GM23248 (cell line): ENCODE results near the gene SIRT7. TPM values are rescaled to one million over a fixed set of nuclear protein-coding genes. Genes with fewer than 3 reads are reported as not detected.
"Not testable (repeated sequence)": the region's sequence is repeated elsewhere in the genome, so short reads cannot be mapped to it uniquely, and the experiment has no call there.

Experiments
- DNase-seq: peaks from one replicate; pipeline ENCODE4 v3.0.0-alpha.2; 2015
- H2AFZ ChIP-seq: fragments of 200-600 bp; sonication (generic); 2 replicates; pipeline ENCODE4 v1.6.1; 2016; ENCODE audit warnings: antibody characterized with exemption
- H3F3A ChIP-seq: fragments of 200-600 bp; sonication (generic); 2 replicates; pipeline ENCODE4 v1.6.1; 2016; ENCODE audit warnings: mild to moderate bottlenecking, antibody characterized with exemption, mixed run types; ENCODE audit not compliant: insufficient read depth
- H3K27ac ChIP-seq: fragments of 200-600 bp; sonication (generic); 2 replicates; pipeline ENCODE4 v1.5.1; 2016; ENCODE audit warnings: mild to moderate bottlenecking
- H3K27me3 ChIP-seq: fragments of 200-600 bp; sonication (generic); replicated peaks from 2 replicates; pipeline ENCODE4 v1.6.1; 2016; ENCODE audit warnings: mild to moderate bottlenecking; ENCODE audit not compliant: insufficient read depth
- H3K36me3 ChIP-seq: fragments of 200-600 bp; sonication (generic); 2 replicates; pipeline ENCODE4 v1.6.1; 2016; ENCODE audit warnings: low read depth, mild to moderate bottlenecking
- H3K4me1 ChIP-seq: fragments of 200-600 bp; sonication (generic); 2 replicates; pipeline ENCODE4 v1.6.1; 2016; ENCODE audit warnings: mild to moderate bottlenecking; ENCODE audit not compliant: insufficient read depth
- H3K4me2 ChIP-seq: fragments of 200-600 bp; sonication (generic); one replicate; pipeline ENCODE4 v1.6.1; 2016; ENCODE audit warnings: mild to moderate bottlenecking; ENCODE audit not compliant: unreplicated experiment
- H3K4me3 ChIP-seq: fragments of 200-600 bp; sonication (generic); 2 replicates; pipeline ENCODE4 v1.5.1; 2016; ENCODE audit warnings: mild to moderate bottlenecking
- H3K79me2 ChIP-seq: fragments of 200-600 bp; sonication (generic); 2 replicates; pipeline ENCODE4 v1.6.1; 2016; ENCODE audit warnings: mild to moderate bottlenecking; ENCODE audit not compliant: insufficient read depth
- H3K9ac ChIP-seq: fragments of 200-600 bp; sonication (generic); 2 replicates; pipeline ENCODE4 v1.6.1; 2016; ENCODE audit warnings: mild to moderate bottlenecking
- H3K9me2 ChIP-seq: fragments of 200-600 bp; sonication (generic); 2 replicates; pipeline ENCODE4 v1.6.1; 2016; ENCODE audit warnings: mixed run types, mild to moderate bottlenecking, moderate library complexity; ENCODE audit not compliant: insufficient read depth
- H3K9me3 ChIP-seq: fragments of 200-600 bp; sonication (generic); one replicate; pipeline ENCODE4 v1.6.1; 2017; ENCODE audit warnings: low read depth
- H4K20me1 ChIP-seq: fragments of 200-600 bp; sonication (generic); 2 replicates; pipeline ENCODE4 v1.6.0; 2016; ENCODE audit not compliant: insufficient read depth
- EZH2 ChIP-seq: fragments of 200-600 bp; sonication (generic); IDR thresholded peaks from 2 replicates; pipeline ENCODE4 v1.6.1; 2018; ENCODE audit warnings: antibody characterized with exemption, mild to moderate bottlenecking; ENCODE audit not compliant: insufficient read depth, poor library complexity, severe bottlenecking
- EZH2phosphoT487 ChIP-seq: fragments of 200-600 bp; sonication (generic); IDR thresholded peaks from 2 replicates; pipeline ENCODE4 v1.6.1; 2018; ENCODE audit warnings: antibody characterized with exemption, moderate library complexity, mild to moderate bottlenecking, low read depth; ENCODE audit not compliant: insufficient read depth
- WGBS, 2 experiments: methylation state at CpG; one replicate each; pipeline ENCODE4 v1.1.6; 2015 to 2017; ENCODE audit warnings: low lambda C conversion rate in 2 of 2, low coverage in 1 of 2; ENCODE audit errors: missing lambda C conversion rate in 2 of 2; 5-methylcytosine and 5-hydroxymethylcytosine counted together
- in situ Hi-C: fragments of 300-500 bp; cut with MboI; formaldehyde crosslinking; loops from 2 replicates; pipeline ENCODE4 v1.15.0; 2020
- polyA plus RNA-seq: library from polyadenylated mRNA; unstranded; fragments of >200 nt; fragmentation: Nextera tagmentation; extraction: Ambion mirVana; gene quantifications from 2 replicates; pipeline ENCODE4 v1.2.1, GENCODE V29; 2016
- total RNA-seq: library from RNA; depleted of rRNA; stranded (reverse); fragments of >200 nt; shearing (Covaris generic); gene quantifications from 2 replicates; pipeline ENCODE4 v1.2.3, GENCODE V29; 2014

Gene SIRT7
- total and polyA plus RNA-seq, 2 experiments from 2014 or later: 11.4 to 13.1 TPM

DNA sequence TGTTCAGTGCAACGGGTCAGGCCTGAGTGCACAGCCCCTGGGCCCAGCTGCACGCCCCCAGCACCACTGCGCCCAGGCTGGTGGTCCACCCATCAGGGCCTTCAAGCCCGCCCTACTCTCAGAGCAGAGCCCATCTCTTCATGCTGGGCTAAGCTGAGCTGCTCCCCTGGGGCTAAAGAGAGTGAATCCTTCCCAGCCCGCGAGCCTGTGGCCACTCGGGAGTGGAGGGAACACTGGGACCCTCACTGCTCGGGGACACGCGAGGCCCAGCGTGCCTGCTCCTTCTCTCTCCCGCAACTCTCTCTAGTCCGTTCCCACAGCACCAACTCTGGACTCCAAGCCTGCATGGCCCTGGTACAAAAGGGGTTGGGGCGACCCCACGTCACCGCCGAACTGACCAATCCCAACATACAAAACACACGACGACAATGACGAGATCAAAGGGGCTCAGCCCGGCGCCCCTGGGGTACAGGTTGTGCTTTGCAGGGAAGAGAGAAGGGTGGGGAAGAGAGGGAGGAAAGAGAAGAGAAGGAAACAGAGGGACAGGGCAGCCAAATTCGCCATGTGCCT is 4.1 kb upstream of the SIRT7 start:
- H3K27ac ChIP-seq: no peak overlapping the region
- no peak for DNase-seq
- TF ChIP-seq EZH2phosphoT487 (no peak), EZH2 (no peak)
- H3K4me2 ChIP-seq: no peak overlapping the region
- 0 out of 2 replicates have a peak, but pooled peaks cover 8% of the 10 kb centered on the region for H3F3A ChIP-seq
- H3K27me3 ChIP-seq: no peaks in the 10 kb centered on the region
- no peak overlapping the region for H3K4me3 ChIP-seq
- no peak overlapping the region for H3K9ac ChIP-seq
- 90% methylated on average over 23 of the region's 23 CpGs for WGBS, 2 experiments
- H2AFZ ChIP-seq: no peak overlapping the region
- peaks cover 92% of the 10 kb centered on the region for H3K79me2 ChIP-seq
- peaks cover 18% of the 10 kb centered on the region; the same call in 1 of the 2 replicates for H3K4me1 ChIP-seq
- no peaks in the 10 kb centered on the region for H3K9me2 ChIP-seq
- H3K36me3 ChIP-seq: 0 out of 2 replicates have a peak, but pooled peaks cover 9% of the 10 kb centered on the region
- H3K9me3 ChIP-seq: no peaks in the 10 kb centered on the region
- in situ Hi-C loops: no loop called here
- H4K20me1 ChIP-seq: no peaks in the 10 kb centered on the region

DNA sequence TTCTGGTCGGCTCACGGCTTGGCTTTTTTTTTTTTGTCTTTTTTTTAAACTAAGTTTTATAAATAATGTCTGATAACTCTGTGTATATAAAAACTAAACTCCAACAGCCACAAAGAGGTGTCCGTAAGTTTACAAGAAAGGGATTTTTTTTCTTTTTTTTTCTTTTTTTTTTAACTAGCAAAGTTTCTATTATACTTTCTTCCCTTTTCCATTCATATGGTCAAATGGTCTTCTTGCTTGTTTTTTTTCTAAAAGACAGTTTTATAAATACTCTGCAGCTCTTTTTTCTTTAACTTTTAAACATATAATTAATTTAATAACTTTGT is 3.5 kb upstream of the SIRT7 start:
- TF ChIP-seq EZH2: no peak
- no peak for TF ChIP-seq EZH2phosphoT487
- Histone ChIP-seq H3K4me2 (no peak overlapping the region), H3K9ac (no peak overlapping the region), H2AFZ (no peak overlapping the region), H3F3A (0 out of 2 replicates have a peak, but pooled peaks cover 8% of the 10 kb centered on the region), H3K79me2 (peaks cover 92% of the 10 kb centered on the region), H3K27ac (no peak overlapping the region), H3K4me3 (no peak overlapping the region), H3K27me3 (no peaks in the 10 kb centered on the region), H3K9me2 (no peaks in the 10 kb centered on the region), H4K20me1 (no peaks in the 10 kb centered on the region), H3K4me1 (peaks cover 21% of the 10 kb centered on the region; the same call in 1 of the 2 replicates), H3K36me3 (0 out of 2 replicates have a peak, but pooled peaks cover 9% of the 10 kb centered on the region), H3K9me3 (no peaks in the 10 kb centered on the region)
- in situ Hi-C loops: no loop called here
- WGBS, 2 experiments: 96 to 100% methylated on average over 3 of the region's 3 CpGs
- no peak for DNase-seq

- Histone ChIP-seq H3F3A (peaks cover 3% of the 10 kb centered on the region; the same call in 1 of the 2 replicates), H3K79me2 (peaks cover 92% of the 10 kb centered on the region), H3K27me3 (no peaks in the 10 kb centered on the region), H3K9me3 (no peaks in the 10 kb centered on the region), H3K9ac (no peak overlapping the region), H3K4me1 (peaks cover 20% of the 10 kb centered on the region; the same call in 1 of the 2 replicates), H2AFZ (no peak overlapping the region), H3K4me2 (no peak overlapping the region), H3K36me3 (0 out of 2 replicates have a peak, but pooled peaks cover 9% of the 10 kb centered on the region), H3K9me2 (no peaks in the 10 kb centered on the region), H3K27ac (no peak overlapping the region), H3K4me3 (no peak overlapping the region), H4K20me1 (no peaks in the 10 kb centered on the region)
- 82% methylated on average over 33 of the region's 33 CpGs for WGBS, 2 experiments
- DNase-seq: no peak
- in situ Hi-C loops: no loop called here
- TF ChIP-seq EZH2phosphoT487 (no peak), EZH2 (no peak)
These were observed 2.9 kb upstream of the SIRT7 start for GRCh38 chr17:81920612-81921536.

DNA sequence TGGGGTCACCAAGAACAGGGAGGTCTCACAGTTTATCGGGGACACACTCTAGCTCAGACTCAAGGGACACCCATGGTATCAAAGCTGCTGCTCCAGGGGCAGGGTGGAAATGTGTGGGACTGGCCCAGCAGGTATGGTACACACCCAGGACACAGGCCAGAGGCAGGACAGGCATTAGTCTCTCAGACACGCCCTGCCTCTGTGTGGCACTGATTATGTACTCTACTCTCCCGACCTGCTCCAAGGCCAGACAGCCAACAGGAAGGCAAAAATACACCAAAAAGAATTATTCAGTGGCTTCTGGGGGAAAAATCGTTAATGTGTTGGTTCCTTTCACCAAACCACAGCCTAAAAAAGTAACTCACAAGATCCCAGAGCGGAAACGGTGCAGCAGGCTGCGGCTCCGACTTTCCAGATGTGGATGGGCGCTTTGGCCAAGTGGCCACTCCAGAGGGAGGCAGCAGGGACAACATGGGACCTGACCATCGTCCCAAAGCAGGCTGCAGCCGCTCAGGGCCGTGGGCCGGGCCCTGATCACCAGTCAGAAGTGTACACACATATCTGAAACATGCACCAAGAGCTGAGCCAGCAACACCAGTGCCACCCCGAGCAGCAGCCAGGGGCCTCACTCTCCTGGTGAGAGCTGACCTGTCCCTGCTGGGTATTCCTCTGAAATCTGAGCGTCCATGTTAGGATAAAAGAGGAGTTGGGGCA is 1.0 kb upstream of the SIRT7 start:
- no peak for TF ChIP-seq EZH2
- TF ChIP-seq EZH2phosphoT487: no peak
- no peak overlapping the region for H3K4me3 ChIP-seq
- in situ Hi-C loops: no loop called here
- 78 to 79% methylated on average over 14 to 15 of the region's 15 CpGs for WGBS, 2 experiments
- 0 out of 2 replicates have a peak, but pooled peaks cover 9% of the 10 kb centered on the region for H3K36me3 ChIP-seq
- H3K4me2 ChIP-seq: no peak overlapping the region
- no peak overlapping the region for H2AFZ ChIP-seq
- H3K27me3 ChIP-seq: no peaks in the 10 kb centered on the region
- no peaks in the 10 kb centered on the region; the same call in 1 of the 2 replicates for H3F3A ChIP-seq
- H3K4me1 ChIP-seq: peaks cover 14% of the 10 kb centered on the region; the same call in 1 of the 2 replicates
- DNase-seq: no peak
- H3K9me3 ChIP-seq: no peaks in the 10 kb centered on the region
- no peaks in the 10 kb centered on the region for H4K20me1 ChIP-seq
- no peak overlapping the region for H3K27ac ChIP-seq
- H3K9ac ChIP-seq: no peak overlapping the region
- H3K79me2 ChIP-seq: peaks cover 76% of the 10 kb centered on the region
- no peaks in the 10 kb centered on the region for H3K9me2 ChIP-seq

GRCh38 chr17:81918333-81918669 is 325 bp upstream of the SIRT7 start:
- peak overlapping the region; percentile 80; the same call in 1 of the 2 replicates for H3K4me3 ChIP-seq
- H3K27me3 ChIP-seq, in situ Hi-C loops, H2AFZ ChIP-seq, H3F3A ChIP-seq, H3K9ac ChIP-seq, H3K27ac ChIP-seq, H3K9me2 ChIP-seq, H3K4me1 ChIP-seq, DNase-seq, H3K4me2 ChIP-seq, H4K20me1 ChIP-seq, H3K9me3 ChIP-seq: not testable (repeated sequence)
- 0 out of 2 replicates have a peak, but pooled peaks cover 13% of the 10 kb centered on the region for H3K36me3 ChIP-seq
- H3K79me2 ChIP-seq: peaks cover 70% of the 10 kb centered on the region
- 26 to 31% methylated on average over 7 to 9 of the region's 9 CpGs for WGBS, 2 experiments
